ACHN (cell line): Measurements from ENCODE around the gene CTXND1.

ENCODE experiments used
- DNase-seq: peaks from one replicate; pipeline ENCODE4 v3.0.0-alpha.2; 2015
- in situ Hi-C: cut with HindIII; loops from 2 replicates; pipeline ENCODE4 v1.10.0; 2017; ENCODE audit warnings: low sequenced_read_pairs, low pct_ligation_motif_present, low pct_unique_long_range_greater_than_20kb

The CTXND1 gene

DNA sequence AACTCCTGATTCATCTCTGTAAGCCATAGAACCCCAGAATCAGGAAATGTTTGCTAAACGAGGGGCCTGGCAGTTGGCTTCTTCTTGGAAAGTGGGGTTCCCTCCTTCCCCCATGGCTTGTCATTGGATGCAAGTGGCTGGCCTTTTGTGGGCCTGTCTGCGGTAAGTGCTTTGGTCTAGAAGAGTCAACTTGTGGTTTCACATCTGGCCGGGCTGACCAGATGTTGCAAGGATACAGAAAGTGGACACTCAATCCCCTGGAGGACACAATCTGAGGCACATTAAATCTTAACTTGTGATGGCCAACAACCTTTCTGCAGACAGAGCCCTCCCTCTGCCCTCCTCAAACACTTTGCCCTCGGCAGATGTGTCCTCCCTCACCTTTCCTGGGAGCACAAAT, 98.1 kb downstream of the CTXND1 start:
- in situ Hi-C loops: no loop called here
- DNase-seq: no peak

DNA sequence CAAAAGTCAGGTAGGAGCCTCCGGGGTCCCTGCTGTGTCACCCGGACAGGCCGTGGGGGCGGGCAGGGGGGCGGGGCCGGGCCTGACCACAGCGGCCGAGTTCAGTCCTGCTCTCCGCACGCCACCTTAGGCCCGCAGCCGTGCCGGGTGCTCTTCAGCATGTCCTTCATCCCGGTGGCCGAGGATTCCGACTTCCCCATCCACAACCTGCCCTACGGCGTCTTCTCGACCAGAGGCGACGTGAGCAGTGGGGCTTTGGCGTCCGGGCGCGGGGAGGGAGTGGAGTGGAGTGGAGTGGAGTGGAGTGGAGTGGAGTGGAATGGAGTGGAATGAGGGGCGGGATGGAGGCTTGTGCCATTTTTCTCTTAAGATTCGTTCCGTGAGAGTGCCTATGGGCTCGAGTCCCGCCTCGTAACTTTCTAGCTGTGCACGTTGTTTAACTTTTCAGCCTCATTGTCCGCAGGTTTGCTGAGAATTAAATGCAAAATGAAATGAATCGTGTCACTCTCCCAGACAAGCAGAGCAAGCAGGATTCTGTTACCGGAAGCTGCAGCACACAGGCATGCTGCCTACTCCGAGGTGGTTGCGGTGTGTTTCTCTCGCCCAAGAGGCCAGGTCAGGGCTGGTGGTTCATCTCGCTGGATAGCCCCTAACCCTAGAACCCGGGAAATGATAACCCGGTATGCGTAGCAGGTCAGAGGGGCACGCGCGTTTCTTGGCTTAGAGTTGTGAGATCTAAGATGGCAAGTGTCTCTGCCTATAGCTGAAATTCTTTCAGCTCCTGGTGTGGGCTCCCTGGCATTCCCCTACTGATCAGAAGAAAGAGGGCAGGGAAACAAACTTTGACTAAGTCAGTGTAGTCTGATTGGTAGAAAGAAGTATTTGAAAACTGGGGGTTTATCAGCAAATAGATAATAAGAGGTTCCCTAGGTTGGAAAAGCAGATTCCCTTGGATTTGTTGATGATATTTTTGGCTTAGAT, 98.8 kb downstream of the CTXND1 start, which contains the start of gene FAH:
Gene FAH (plus strand): TSS at position 104 of the 981 bp plus-strand sequence. CDS start 56 bp downstream, at position 160.
- in situ Hi-C loops: no loop called here
- DNase-seq: peak; percentile 57

DNA sequence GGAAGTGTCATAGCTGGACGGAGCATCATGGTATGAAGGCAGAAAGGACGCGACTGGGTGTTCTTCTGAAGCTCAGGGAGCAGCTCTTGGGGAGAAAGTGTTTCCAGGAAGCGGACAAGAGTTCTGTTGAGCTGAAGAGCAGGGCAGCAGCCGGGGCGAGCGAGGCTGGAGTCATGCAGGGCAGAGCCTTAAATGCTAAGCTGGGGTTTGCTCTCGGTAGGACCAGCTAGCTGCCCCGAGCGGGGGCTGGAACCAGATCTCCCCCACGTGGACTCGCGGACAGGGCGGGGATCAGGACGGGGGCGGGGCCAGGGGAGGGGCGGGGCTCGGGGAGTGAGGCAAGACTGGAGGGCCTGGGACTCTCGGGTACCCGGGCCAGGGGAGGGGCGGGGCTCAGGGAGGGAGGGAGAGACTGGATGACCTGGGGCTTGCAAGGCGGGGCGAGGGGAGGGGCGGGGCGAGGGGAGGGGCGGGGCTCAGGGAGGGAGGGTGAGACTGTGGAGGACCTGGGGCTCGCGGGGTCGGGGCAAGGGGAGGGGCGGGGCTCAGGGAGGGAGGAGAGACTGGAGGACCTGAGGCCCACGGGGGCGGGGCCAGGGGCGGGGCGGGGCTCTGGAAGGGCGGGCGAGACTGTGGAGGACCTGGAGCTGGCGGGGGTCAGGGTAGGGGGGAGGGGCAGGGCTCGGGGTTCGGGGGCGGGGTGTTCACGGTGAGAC, 99.7 kb downstream of the CTXND1 start:
- DNase-seq: peak; percentile 89
- in situ Hi-C loops: no loop called here

DNA sequence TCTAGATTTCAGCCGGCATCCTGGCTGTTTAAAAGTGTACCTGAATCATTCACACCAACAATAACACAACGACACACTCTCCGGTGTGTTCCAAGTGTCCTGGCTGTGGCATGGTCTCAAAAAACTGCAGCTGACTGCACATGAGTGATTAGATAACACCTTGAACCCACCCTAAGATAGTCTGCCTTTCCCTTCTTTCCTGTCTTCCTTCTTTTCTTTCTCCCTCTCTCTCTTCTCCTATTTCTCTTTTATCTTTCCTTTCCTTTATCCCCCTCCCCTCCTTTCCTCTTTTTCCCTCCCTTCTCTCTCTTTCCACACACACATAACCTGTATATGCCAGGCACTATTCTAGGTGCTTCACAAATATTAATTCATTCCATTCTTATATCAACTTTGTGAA, 100.4 kb downstream of the CTXND1 start:
- DNase-seq: no peak
- in situ Hi-C loops: no loop called here

DNA sequence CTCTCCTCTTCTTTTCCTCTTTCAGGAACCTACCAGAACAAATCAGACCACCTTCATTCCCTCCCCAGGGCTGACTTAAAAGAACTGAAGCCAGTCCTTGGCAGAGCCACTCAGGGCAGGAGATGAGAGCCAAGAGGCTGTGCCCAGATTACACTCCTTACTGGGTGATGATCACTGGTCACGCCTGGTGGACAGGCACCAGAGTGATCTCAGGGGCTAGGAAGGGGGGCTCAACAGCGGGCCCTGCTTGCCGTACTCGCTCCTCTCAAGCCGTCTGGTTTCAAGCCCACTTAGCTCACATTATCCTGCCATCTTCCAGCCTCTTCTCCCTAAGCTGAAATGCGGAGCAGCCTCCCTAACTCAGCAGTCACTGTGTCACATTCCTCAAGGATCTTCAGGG, 100.9 kb downstream of the CTXND1 start:
- in situ Hi-C loops: no loop called here
- DNase-seq: no peak
